Neural crest cell (in vitro differentiated cells): ENCODE data around the gene SLC25A27. TPM values are rescaled to one million over a fixed set of nuclear protein-coding genes. Genes with fewer than 3 reads are reported as not detected.
A peak's percentile ranks its signal among the peaks of the same experiment; 100 is the strongest.

ENCODE experiments used
- DNase-seq: peaks from one replicate; pipeline ENCODE4 v3.0.0; 2021; ENCODE audit warnings: low read depth, mixed read lengths, low spot score
- H3K27ac Mint-ChIP-seq: one replicate; pipeline ENCODE4 v1.8.0; 2021; ENCODE audit warnings: mild to moderate bottlenecking, mixed read lengths; ENCODE audit not compliant: unreplicated experiment
- H3K27me3 Mint-ChIP-seq: 2 replicates; pipeline ENCODE4 v1.8.0; 2021; ENCODE audit warnings: low read depth, mild to moderate bottlenecking, mixed read lengths
- H3K36me3 Mint-ChIP-seq: 2 replicates; pipeline ENCODE4 v1.8.0; 2021; ENCODE audit warnings: low read depth, mild to moderate bottlenecking, mixed read lengths
- H3K4me1 Mint-ChIP-seq: 2 replicates; pipeline ENCODE4 v1.8.0; 2021; ENCODE audit warnings: mixed read lengths
- H3K4me3 Mint-ChIP-seq: one replicate; pipeline ENCODE4 v1.8.0; 2021; ENCODE audit warnings: mild to moderate bottlenecking, mixed read lengths
- H3K9me3 Mint-ChIP-seq: 2 replicates; pipeline ENCODE4 v1.8.0; 2021; ENCODE audit warnings: mixed read lengths
- CTCF ChIP-seq: fragments of 200-600 bp; sonication (generic); conservative IDR thresholded peaks from 2 replicates; pipeline ENCODE4 v1.5.0; 2021; ENCODE audit warnings: antibody characterized with exemption, mild to moderate bottlenecking
- total RNA-seq: library from RNA; stranded (reverse); gene quantifications from 2 replicates; pipeline ENCODE4 v1.2.1, GENCODE V29; 2021

The SLC25A27 gene
- total RNA-seq, 1 donor from 2014 or later: 5.8 TPM

DNA sequence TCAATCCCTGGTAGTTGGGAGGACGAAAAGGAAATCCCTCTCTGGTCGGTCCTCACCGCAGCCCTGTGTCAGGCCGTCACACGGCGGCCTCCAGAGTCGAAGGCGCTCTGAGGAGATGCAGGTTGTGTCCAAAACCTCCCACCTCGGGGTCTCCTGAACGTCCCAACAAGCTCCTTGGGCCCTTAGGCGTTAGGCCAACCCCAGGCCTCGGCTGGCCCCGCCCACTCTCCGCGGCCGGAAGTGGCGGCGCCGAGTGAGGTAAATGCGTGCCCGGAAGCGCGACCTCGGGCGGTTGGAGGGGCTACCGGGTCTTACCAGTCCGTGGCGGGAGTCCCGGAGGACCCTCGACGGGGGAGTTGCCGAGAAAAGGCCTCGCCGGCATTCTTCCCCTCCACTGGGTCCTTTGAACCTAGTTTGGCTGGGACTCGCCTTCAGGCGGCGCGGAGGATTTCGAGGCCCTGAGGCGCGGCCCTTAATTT, 34.9 kb downstream of the SLC25A27 start, which contains the start of gene TDRD6:
Gene TDRD6, plus strand, starts transcription at position 267 of the 479 bp plus-strand sequence. CDS start 244 bp downstream, outside the sequence.
- Mint-ChIP-seq H3K4me1 (no peaks in the 10 kb centered on the region), H3K36me3 (no peaks in the 10 kb centered on the region), H3K27ac (no peak within 1 kb of the TSS), H3K4me3 (no peak within 1 kb of the TSS), H3K27me3 (no peaks in the 10 kb centered on the region), H3K9me3 (peaks cover 8% of the 10 kb centered on the region)
- DNase-seq: no peak
- no peak for TF ChIP-seq CTCF

GRCh38 chr6:46688117-46688965, 35.6 kb downstream of the SLC25A27 start:
- no peak for TF ChIP-seq CTCF
- H3K27ac Mint-ChIP-seq: no peak overlapping the region
- H3K9me3 Mint-ChIP-seq: peaks cover 8% of the 10 kb centered on the region
- H3K4me3 Mint-ChIP-seq: no peak overlapping the region
- H3K36me3 Mint-ChIP-seq: no peaks in the 10 kb centered on the region
- no peaks in the 10 kb centered on the region for H3K4me1 Mint-ChIP-seq
- no peaks in the 10 kb centered on the region for H3K27me3 Mint-ChIP-seq
- DNase-seq: no peak

DNA sequence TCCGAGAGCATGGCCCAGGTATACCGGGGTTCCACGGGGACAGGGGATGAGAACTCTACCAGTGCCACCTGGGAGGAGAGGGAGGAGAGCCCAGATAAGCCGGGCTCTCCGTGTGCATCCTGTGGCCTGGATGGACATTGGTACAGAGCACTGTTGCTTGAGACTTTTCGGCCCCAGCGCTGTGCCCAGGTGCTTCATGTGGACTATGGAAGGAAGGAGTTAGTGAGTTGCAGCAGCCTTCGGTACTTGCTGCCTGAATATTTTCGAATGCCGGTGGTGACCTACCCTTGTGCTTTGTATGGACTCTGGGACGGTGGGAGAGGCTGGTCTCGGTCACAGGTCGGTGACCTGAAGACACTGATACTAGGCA, 36.2 kb downstream of the SLC25A27 start:
- Mint-ChIP-seq H3K4me1 (no peaks in the 10 kb centered on the region), H3K9me3 (peaks cover 8% of the 10 kb centered on the region), H3K27me3 (no peaks in the 10 kb centered on the region), H3K36me3 (no peaks in the 10 kb centered on the region), H3K4me3 (no peak overlapping the region), H3K27ac (peak overlapping the region; percentile 20)
- TF ChIP-seq CTCF: no peak
- DNase-seq: no peak

GRCh38 chr6:46689657-46690056, 36.9 kb downstream of the SLC25A27 start:
- Mint-ChIP-seq H3K36me3 (no peaks in the 10 kb centered on the region), H3K4me3 (no peak overlapping the region), H3K9me3 (peaks cover 8% of the 10 kb centered on the region), H3K27me3 (no peaks in the 10 kb centered on the region), H3K4me1 (no peaks in the 10 kb centered on the region), H3K27ac (no peak overlapping the region)
- DNase-seq: no peak
- no peak for TF ChIP-seq CTCF

- no peak for TF ChIP-seq CTCF
Observed at GRCh38 chr6:46690141-46690755, 37.5 kb downstream of the SLC25A27 start.

More at GRCh38 chr6:46690141-46690755, 37.5 kb downstream of the SLC25A27 start:
- Mint-ChIP-seq H3K4me1 (no peaks in the 10 kb centered on the region), H3K36me3 (no peaks in the 10 kb centered on the region), H3K4me3 (no peak overlapping the region), H3K27me3 (no peaks in the 10 kb centered on the region), H3K9me3 (peaks cover 8% of the 10 kb centered on the region), H3K27ac (no peak overlapping the region)
- no peak for DNase-seq
